Fibroblast of the conjunctiva (primary cell): ENCODE results near the gene ZGLP1.
A peak's percentile ranks its signal among the peaks of the same experiment; 100 is the strongest.
"Not testable (repeated sequence)": the region's sequence is repeated elsewhere in the genome, so short reads cannot be mapped to it uniquely, and the experiment has no call there.

ENCODE experiments used
- DNase-seq: peaks from one replicate; pipeline ENCODE4 v3.0.0-alpha.2; 2010; ENCODE audit warnings: low read depth

The ZGLP1 gene

GRCh38 chr19:10309423-10309822 lies at the start of gene ZGLP1:
ZGLP1 (minus strand) TSS chr19:10309815.
- DNase-seq, result no peak

- no peak for DNase-seq
Measured at GRCh38 chr19:10356431-10356830, 46.8 kb upstream of the ZGLP1 start.

GRCh38 chr19:10353793-10354391 lies 44.3 kb upstream of the ZGLP1 start:
- DNase-seq, result no peak

- peak; percentile 64 for DNase-seq
Measured at GRCh38 chr19:10352764-10353671, 43.4 kb upstream of the ZGLP1 start.

GRCh38 chr19:10346509-10346908 lies 36.9 kb upstream of the ZGLP1 start:
- no peak for DNase-seq

GRCh38 chr19:10344780-10345179 lies 35.2 kb upstream of the ZGLP1 start:
- DNase-seq, result no peak

- DNase-seq, result no peak
Measured at GRCh38 chr19:10343495-10343894, 33.9 kb upstream of the ZGLP1 start.

GRCh38 chr19:10339977-10340376 lies 30.4 kb upstream of the ZGLP1 start:
- DNase-seq, result no peak

- no peak for DNase-seq
Measured at GRCh38 chr19:10339380-10339960, 29.9 kb upstream of the ZGLP1 start, which contains the start of gene ICAM3. ICAM3 (minus strand) TSS chr19:10339624; CDS start chr19:10339614, 10 bp downstream.

- DNase-seq, result no peak
Measured at GRCh38 chr19:10338940-10339339, 29.3 kb upstream of the ZGLP1 start.

GRCh38 chr19:10336725-10337124 lies 27.1 kb upstream of the ZGLP1 start:
- DNase-seq, result not testable (repeated sequence)

- no peak for DNase-seq
Measured at GRCh38 chr19:10335352-10335985, 25.9 kb upstream of the ZGLP1 start.

GRCh38 chr19:10334588-10335351 lies 25.2 kb upstream of the ZGLP1 start:
- DNase-seq, result peak; percentile 93

- no peak for DNase-seq
Measured at GRCh38 chr19:10333758-10334587, 24.4 kb upstream of the ZGLP1 start.

GRCh38 chr19:10332965-10333757 lies 23.5 kb upstream of the ZGLP1 start, which contains the start of gene RAVER1:
RAVER1 (minus strand) TSS chr19:10333529; CDS start chr19:10333507, 22 bp downstream.
- DNase-seq, result peak; percentile 96

- no peak for DNase-seq
Measured at GRCh38 chr19:10332158-10332964, 22.7 kb upstream of the ZGLP1 start.

- DNase-seq, result no peak
Measured at GRCh38 chr19:10329555-10329954, 19.9 kb upstream of the ZGLP1 start.

- DNase-seq, result no peak
Measured at GRCh38 chr19:10328558-10329429, 19.2 kb upstream of the ZGLP1 start.
